HG03565 (cell line): Measurements from ENCODE around the gene OPN4.

Source experiments
- ATAC-seq: cut with Tn5 transposase; IDR thresholded peaks from one replicate; pipeline ENCODE4 v1.9.1; 2021; ENCODE audit warnings: mild to moderate bottlenecking, moderate library complexity; ENCODE audit not compliant: unreplicated experiment

Gene OPN4

GRCh38 chr10:86678999-86679792 lies 24.8 kb downstream of the OPN4 start:
- peak; percentile 56 for ATAC-seq

- ATAC-seq: no peak
These were observed 26.7 kb downstream of the OPN4 start for GRCh38 chr10:86681047-86681446.

DNA sequence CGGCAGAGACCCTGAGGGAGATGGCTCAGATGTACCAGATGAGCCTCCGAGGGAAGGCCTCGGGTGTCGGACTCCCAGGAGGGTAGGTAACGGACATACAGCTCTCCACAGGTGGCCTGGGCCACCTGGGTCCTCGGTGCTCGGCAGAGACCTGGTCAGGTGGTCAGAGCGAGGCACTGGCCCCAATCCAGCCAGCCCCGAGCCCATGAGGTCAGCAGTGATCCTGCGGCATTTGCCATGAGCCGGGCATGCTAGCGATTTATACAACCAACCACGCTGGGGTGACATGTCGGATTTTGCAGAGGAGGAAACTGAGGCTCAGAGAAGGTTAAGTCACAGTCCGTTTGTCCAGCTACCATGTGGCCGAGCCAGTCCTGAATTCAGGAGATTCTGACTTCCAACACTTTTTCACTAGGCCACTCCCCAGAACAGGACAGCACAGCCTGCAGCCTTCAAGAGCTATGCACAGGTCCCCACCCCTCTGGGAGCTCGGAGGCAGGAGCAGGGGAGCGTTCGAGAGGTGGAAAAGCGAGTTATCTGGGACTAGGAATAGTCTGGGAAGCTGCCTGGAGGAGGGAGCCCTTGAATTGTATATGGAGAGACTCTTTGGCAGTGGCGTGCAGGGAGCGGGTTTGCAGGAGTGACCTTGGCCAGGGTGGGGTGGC lies 27.5 kb downstream of the OPN4 start:
- no peak for ATAC-seq

DNA sequence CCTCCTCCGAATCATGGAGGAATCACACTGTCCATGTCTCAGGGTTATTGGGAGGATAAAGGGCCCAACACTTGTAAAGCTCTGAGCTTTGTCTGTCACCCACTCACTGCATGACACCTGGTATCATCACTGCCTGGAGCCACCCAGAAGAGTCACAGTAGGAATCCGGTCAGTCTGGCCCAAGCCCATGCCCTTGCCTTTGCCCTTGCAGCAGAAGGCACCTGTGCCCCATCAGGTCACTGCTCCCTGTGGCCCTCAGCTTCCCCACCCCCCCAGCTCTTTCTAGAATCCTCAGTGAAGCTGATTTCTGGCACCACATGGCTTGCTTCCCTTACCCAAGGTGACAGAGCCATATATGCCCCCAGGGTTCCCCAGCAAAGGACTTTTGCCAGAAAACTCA lies 28.3 kb downstream of the OPN4 start:
- ATAC-seq: no peak

GRCh38 chr10:86684331-86685097 lies 30.2 kb downstream of the OPN4 start:
- ATAC-seq: no peak

DNA sequence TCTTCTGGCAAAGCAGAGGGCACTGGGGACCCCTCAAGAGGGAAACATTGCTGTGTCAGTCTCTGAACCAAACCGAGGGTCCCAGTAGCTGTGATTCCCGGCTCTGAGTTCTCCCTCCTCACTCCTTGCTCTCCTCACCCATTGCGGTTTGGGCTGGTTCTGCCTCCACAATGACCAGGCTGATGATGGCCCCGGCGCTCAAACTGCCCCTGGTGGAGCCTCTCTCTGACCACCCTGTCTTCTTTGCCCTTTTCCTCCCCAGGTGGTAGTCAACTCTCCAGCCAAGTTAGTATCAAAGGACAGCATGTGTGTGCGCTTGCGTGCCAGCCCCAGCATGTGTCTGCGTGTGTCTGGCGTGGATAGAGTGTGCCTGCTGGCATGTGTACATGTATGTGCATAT lies 31.1 kb downstream of the OPN4 start:
- no peak for ATAC-seq

DNA sequence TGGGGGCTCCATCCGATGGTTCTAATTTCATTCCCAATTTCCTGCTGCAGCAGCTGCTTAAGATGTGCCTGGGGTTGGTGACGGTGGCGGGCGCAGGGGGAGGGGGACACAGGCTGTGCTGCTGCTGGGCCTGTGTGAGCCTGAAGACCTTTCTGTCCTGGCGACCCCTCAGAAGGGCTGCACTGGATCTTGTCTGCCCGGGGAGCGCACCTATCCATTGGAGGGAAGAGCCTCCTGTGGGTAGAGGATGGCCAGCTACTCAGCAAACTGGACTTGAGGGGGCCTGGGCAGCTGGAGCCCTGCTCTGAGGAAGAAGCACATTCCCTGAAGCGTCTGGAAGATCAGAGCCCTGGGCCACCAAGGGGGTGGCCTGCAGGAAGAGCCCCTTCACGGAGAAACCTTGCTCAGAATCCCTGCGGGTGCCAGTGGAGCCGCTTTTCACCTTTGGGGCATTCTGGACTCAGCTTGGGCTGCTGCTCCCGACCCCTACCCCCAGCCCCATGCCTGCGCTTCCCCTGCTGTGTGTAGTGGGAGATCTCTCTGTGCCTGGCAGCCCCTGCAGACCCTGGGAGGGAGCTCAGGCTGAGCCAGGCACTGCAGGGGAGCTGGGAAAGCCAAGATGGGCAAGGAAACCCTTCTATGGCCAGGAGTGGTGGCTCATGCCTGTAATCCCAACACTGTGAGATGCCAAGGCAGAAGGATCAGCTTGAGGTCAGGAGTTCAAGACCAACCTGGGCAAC lies 31.7 kb downstream of the OPN4 start:
- ATAC-seq: no peak

DNA sequence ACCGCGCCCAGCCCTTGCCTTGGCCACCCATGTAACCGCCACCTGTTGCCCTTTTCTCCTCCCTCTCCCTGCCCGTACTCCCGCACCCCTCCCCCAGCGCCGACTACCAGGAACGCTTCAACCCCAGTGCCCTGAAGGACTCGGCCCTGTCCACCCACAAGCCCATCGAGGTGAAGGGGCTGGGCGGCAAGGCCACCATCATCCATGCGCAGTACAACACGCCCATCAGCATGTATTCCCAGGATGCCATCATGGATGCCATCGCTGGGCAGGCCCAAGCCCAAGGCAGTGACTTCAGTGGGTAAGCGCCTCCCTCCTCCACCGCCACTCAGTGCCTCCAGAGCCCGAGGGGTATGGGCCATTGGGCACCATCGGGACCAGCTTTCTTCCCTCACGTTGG lies 32.6 kb downstream of the OPN4 start:
- ATAC-seq: no peak

DNA sequence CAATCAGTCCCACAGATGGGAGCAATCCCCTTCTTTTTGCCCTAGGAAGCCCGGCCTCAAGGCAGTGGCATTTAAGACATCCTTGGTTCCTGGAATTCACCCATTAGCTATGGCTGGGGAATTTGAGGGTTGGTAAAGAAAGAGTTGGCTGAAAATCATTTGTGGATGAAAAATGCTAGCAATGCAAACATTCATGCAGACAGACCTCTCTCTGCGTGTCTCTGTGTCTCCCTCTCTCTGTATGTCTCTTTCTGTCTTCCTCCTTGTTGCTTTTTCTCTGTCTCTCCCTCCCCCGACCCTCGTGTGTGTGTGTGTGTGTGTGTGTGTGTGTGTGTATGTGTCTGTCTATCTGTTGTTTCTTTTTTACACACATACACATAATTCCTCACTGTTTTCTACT lies 33.4 kb downstream of the OPN4 start:
- ATAC-seq: no peak

- ATAC-seq: peak; percentile 57
These were observed 34.1 kb downstream of the OPN4 start for GRCh38 chr10:86688398-86688921.

- no peak for ATAC-seq
These were observed 34.8 kb downstream of the OPN4 start for GRCh38 chr10:86689146-86689545.

DNA sequence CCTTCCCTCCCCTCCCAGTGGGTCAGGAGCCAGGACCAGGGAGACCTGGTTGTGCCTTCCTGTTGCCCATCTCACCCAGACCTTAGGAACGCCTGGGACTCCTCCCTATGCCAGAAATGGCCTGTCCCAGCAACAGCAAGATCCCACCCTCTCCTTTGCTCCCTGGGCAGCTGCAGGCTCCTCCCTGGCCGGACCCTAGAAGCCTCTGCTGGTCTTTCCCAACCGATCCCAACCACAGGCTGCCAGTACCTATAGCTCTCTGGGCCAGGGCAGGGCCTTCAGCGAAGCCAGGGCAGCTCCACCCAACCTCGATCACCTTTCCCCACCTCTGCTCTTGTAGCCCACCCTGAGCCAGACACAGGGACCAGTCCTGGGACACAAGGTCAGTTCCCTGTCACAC lies 35.9 kb downstream of the OPN4 start:
- no peak for ATAC-seq

DNA sequence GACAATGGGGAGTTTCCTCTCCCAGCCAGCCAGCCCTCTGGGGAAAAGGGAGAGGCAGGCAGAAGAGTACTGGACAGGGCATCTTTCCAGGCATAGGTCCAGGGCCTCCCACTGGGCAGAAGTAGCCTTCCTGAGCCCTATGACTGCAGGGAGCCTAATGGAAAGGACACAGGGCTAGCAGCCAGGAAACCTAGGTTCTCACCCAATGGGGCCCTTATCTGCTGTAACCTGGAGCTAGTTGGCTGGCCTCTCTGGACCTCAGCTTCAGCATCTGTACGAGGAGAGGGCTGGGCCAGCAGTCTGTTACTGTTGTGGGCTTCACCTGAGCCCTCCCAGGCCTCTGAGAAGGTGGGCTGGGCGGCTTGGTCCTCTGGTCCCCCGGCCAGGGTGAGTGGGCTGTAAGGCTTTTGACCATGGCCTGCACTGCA lies 36.3 kb downstream of the OPN4 start:
- no peak for ATAC-seq

GRCh38 chr10:86691333-86692022 lies 37.1 kb downstream of the OPN4 start:
- no peak for ATAC-seq

GRCh38 chr10:86692023-86692514 lies 37.7 kb downstream of the OPN4 start:
- no peak for ATAC-seq

GRCh38 chr10:86692664-86693063 lies 38.3 kb downstream of the OPN4 start:
- no peak for ATAC-seq

DNA sequence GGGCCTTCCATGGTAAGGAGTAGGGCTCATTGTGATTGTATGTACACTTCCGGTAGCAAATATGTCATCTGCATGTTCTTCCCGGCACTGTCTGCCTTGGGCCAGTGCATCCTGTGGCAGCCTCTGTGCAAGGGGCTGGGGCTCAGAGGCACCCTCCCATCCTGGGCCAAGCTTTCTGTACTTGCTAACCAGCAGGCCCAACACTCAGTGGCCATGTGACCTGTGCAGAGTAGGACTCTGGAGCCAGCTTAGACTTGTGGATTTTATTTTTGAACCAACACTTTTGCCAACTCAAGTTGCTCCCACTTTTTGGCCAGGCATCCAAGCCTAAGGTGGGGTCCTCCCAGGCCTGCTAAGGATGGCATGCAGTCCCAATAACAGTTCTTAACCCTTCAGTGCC lies 38.9 kb downstream of the OPN4 start:
- no peak for ATAC-seq

DNA sequence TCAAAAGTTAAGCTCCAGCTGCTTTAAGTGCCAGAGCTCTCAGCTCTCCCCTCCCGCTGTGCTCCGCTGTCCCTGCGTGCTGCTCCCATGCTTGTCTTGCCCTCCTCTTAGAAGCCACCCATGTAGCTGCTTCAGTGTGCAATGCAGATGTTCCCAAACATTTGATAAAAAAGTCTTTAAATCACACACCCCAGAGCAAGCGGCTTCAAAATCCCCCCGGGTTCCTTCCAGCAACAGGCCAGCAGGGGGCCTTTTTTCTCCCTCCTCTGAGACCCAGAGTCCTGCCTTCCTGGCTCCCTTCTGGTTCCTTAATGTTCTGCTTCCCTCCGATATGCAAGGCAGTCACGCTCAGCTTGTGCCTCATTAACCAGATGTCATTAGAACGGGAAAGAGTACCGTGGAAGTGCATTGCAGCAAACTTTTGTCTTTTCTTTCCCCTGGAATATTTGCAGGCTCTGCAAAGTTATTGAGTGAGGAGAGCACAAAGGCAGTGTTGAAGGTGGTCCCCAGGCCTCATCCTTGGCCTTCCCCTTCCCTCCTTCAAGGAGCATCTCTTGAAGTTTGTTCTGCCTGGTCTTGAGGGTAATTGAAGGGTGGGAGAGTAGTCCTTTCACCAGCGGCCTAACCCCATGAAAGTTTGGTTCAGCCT lies 39.5 kb downstream of the OPN4 start:
- ATAC-seq: no peak

DNA sequence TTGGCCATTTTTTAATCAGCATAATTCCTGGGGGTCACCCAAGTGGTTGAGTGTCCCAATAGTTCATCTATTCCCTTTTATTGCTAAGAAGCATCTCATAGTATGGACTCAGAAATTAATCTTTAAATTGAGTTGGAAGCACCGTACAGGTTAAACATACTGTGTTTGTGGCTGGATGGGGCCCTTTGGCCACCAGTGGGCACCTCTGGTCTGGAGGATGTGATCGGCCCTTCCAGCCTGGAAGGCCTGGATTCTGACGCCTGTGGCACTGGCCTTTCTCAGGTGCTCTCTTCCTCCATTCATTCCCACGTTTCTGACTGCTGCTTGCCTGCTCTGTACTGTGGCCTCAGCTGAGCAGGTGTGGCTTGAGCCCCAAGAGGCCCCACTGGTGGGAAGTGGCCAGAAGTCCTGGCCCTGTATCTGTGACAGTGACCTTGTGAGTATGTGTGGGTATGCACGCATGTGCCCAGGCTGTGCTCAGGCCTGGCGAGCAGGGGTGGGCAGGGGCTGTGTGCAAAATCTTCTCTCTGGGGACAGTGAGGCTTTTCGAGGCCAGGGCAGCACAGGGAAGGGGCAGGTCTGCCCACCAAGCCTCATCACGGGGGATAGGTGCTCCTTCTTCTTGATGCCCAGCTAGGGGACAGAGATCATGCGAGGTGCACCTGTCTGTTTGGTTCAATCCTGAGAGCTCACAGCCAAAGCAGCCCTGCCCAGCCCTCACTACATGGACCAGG lies 44.0 kb downstream of the OPN4 start:
- no peak for ATAC-seq
